ENCODE results near the gene ZNF236. TPM values are rescaled to one million over a fixed set of nuclear protein-coding genes. Genes with fewer than 3 reads are reported as not detected.

Gene ZNF236
- total and polyA plus RNA-seq, 2 donors (not counting 1 experiment from before 2014, with no cell fraction given), result 2.9 to 8.4 TPM

- H3K27me3 ChIP-seq (ENCODE audit: control insufficient read depth, insufficient read depth, low read length), result no peaks in the 10 kb centered on the region
- H3K9me3 ChIP-seq (ENCODE audit: control insufficient read depth, insufficient read depth, low read depth, low read length), result no peaks in the 10 kb centered on the region
- no peak overlapping the region for H3K4me2 ChIP-seq (ENCODE audit: extremely low read depth, insufficient read depth, low read length)
- H2AFZ ChIP-seq (ENCODE audit: low read length), result no peak overlapping the region
- H3K4me3 ChIP-seq (replicated peaks in 1 of 4; ENCODE audit: control extremely low read depth in 1 of 4, insufficient read depth in 1 of 4, low read depth in 3 of 4, low read length in 4 of 4), result no peak overlapping the region
- no peak for TF ChIP-seq CTCF (conservative IDR thresholded peaks at IDR 0.05 in 1 of 2, IDR thresholded peaks at IDR 0.05 in 1 of 2; ENCODE audit: low read depth in 1 of 2, low read length in 2 of 2)
- no peak for TF ChIP-seq EZH2 (IDR thresholded peaks at IDR 0.05; ENCODE audit: low read length, missing control alignments)
- no peaks in the 10 kb centered on the region for H3K79me2 ChIP-seq (ENCODE audit: control insufficient read depth, insufficient read depth, low read length)
- H4K20me1 ChIP-seq (ENCODE audit: control insufficient read depth, extremely low read depth, insufficient read depth, low read length), result no peaks in the 10 kb centered on the region
- DNase-seq (ENCODE audit: low read depth in 2 of 2), result no peak
- no peaks in the 10 kb centered on the region for H3K4me1 ChIP-seq (ENCODE audit: control insufficient read depth, extremely low read depth, insufficient read depth, low read length)
- no peak overlapping the region for H3K27ac ChIP-seq (ENCODE audit: insufficient read depth, low read length)
- no peak overlapping the region for H3K9ac ChIP-seq (ENCODE audit: insufficient read depth, low read length)
- peaks cover 2% of the 10 kb centered on the region for H3K36me3 ChIP-seq (ENCODE audit: control insufficient read depth, insufficient read depth, low read length)
Observed at GRCh38 chr18:76908277-76908676, 85.9 kb downstream of the ZNF236 start.

DNA sequence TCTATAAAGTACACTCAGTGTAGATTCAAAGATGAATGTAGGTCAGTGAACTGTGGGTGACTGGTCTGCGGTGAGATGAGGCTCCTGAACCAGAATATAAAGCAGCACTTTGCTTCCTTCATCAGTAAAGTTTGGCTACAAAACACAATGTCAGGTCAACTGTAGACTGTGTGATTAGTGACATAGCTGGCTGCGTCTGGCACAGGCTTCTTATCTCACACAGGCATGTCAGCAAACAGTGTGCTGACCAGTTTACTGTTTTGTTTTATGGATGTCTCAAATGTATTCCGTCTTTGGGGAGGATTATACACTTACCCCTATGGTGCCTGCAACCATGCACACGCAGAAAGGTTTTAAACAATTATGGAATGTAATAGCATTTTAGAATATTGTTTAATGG lies 87.1 kb downstream of the ZNF236 start:
- H3K27me3 ChIP-seq (ENCODE audit: control insufficient read depth, insufficient read depth, low read length), result no peaks in the 10 kb centered on the region
- H3K4me2 ChIP-seq (ENCODE audit: extremely low read depth, insufficient read depth, low read length), result no peak overlapping the region
- H3K9me3 ChIP-seq (ENCODE audit: control insufficient read depth, insufficient read depth, low read depth, low read length), result no peaks in the 10 kb centered on the region
- no peak overlapping the region for H3K9ac ChIP-seq (ENCODE audit: insufficient read depth, low read length)
- DNase-seq (ENCODE audit: low read depth in 2 of 2), result no peak
- no peak overlapping the region for H3K27ac ChIP-seq (ENCODE audit: insufficient read depth, low read length)
- H4K20me1 ChIP-seq (ENCODE audit: control insufficient read depth, extremely low read depth, insufficient read depth, low read length), result no peaks in the 10 kb centered on the region
- no peak overlapping the region for H2AFZ ChIP-seq (ENCODE audit: low read length)
- H3K4me3 ChIP-seq (replicated peaks in 1 of 4; ENCODE audit: control extremely low read depth in 1 of 4, insufficient read depth in 1 of 4, low read depth in 3 of 4, low read length in 4 of 4), result no peak overlapping the region
- H3K79me2 ChIP-seq (ENCODE audit: control insufficient read depth, insufficient read depth, low read length), result no peaks in the 10 kb centered on the region
- H3K36me3 ChIP-seq (ENCODE audit: control insufficient read depth, insufficient read depth, low read length), result peaks cover 2% of the 10 kb centered on the region
- H3K4me1 ChIP-seq (ENCODE audit: control insufficient read depth, extremely low read depth, insufficient read depth, low read length), result no peaks in the 10 kb centered on the region
- TF ChIP-seq CTCF (conservative IDR thresholded peaks at IDR 0.05 in 1 of 2, IDR thresholded peaks at IDR 0.05 in 1 of 2; ENCODE audit: low read depth in 1 of 2, low read length in 2 of 2), result no peak
- no peak for TF ChIP-seq EZH2 (IDR thresholded peaks at IDR 0.05; ENCODE audit: low read length, missing control alignments)

- H4K20me1 ChIP-seq (ENCODE audit: control insufficient read depth, extremely low read depth, insufficient read depth, low read length), result no peaks in the 10 kb centered on the region
- H3K9me3 ChIP-seq (ENCODE audit: control insufficient read depth, insufficient read depth, low read depth, low read length), result no peaks in the 10 kb centered on the region
- H3K27me3 ChIP-seq (ENCODE audit: control insufficient read depth, insufficient read depth, low read length), result no peaks in the 10 kb centered on the region
- no peak for TF ChIP-seq CTCF (conservative IDR thresholded peaks at IDR 0.05 in 1 of 2, IDR thresholded peaks at IDR 0.05 in 1 of 2; ENCODE audit: low read depth in 1 of 2, low read length in 2 of 2)
- no peak for TF ChIP-seq EZH2 (IDR thresholded peaks at IDR 0.05; ENCODE audit: low read length, missing control alignments)
- no peak overlapping the region for H3K9ac ChIP-seq (ENCODE audit: insufficient read depth, low read length)
- H3K79me2 ChIP-seq (ENCODE audit: control insufficient read depth, insufficient read depth, low read length), result no peaks in the 10 kb centered on the region
- no peak overlapping the region for H2AFZ ChIP-seq (ENCODE audit: low read length)
- H3K27ac ChIP-seq (ENCODE audit: insufficient read depth, low read length), result no peak overlapping the region
- H3K4me1 ChIP-seq (ENCODE audit: control insufficient read depth, extremely low read depth, insufficient read depth, low read length), result no peaks in the 10 kb centered on the region
- H3K36me3 ChIP-seq (ENCODE audit: control insufficient read depth, insufficient read depth, low read length), result peaks cover 4% of the 10 kb centered on the region
- H3K4me2 ChIP-seq (ENCODE audit: extremely low read depth, insufficient read depth, low read length), result no peak overlapping the region
- H3K4me3 ChIP-seq (replicated peaks in 1 of 4; ENCODE audit: control extremely low read depth in 1 of 4, insufficient read depth in 1 of 4, low read depth in 3 of 4, low read length in 4 of 4), result no peak overlapping the region
- no peak for DNase-seq (ENCODE audit: low read depth in 2 of 2)
Observed at GRCh38 chr18:76911440-76911839, 89.1 kb downstream of the ZNF236 start.

All from fibroblast of lung (primary cell).